GM12864 (cell line): ENCODE data around the gene RPL41.
A peak's percentile ranks its signal among the peaks of the same experiment; 100 is the strongest.
"Not testable (repeated sequence)": the region's sequence is repeated elsewhere in the genome, so short reads cannot be mapped to it uniquely, and the experiment has no call there.

ENCODE experiments used
- DNase-seq: peaks from one replicate; pipeline ENCODE4 v3.0.0-alpha.2; 2011; ENCODE audit warnings: low read depth
- H3K4me3 ChIP-seq: 2 replicates; pipeline ENCODE4 v1.5.1; 2011; ENCODE audit warnings: mild to moderate bottlenecking, low read depth, low read length, control low read depth
- TF ChIP-seq, protein P1 (sequence below): IDR thresholded peaks from 2 replicates; pipeline ENCODE4 v1.5.1; 2011; ENCODE audit warnings: low read depth, mild to moderate bottlenecking, moderate library complexity, low read length, control low read depth, inconsistent platforms; ENCODE audit errors: missing control alignments

RPL41 gene

DNA sequence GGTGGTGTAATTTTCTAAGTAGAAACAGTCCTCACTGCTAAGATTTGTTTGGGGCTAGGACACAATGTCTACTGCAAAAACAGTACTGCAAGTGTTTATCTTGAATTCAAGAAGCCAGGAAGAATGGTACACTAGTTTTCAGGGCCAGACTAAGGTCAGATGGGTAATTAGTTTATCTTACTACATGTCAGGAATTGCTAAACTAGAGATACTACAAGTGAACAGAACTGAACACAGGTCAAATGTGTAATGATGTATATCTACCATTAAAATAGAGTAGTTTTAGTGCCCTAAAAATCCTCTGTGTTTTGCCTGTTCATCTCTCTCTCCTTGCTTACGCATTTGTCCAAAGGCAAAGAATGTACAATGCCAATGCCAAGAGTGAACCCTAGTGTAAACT is 2.3 kb upstream of the RPL41 start:
- H3K4me3 ChIP-seq = no peak overlapping the region
- TF ChIP-seq, protein P1, sequence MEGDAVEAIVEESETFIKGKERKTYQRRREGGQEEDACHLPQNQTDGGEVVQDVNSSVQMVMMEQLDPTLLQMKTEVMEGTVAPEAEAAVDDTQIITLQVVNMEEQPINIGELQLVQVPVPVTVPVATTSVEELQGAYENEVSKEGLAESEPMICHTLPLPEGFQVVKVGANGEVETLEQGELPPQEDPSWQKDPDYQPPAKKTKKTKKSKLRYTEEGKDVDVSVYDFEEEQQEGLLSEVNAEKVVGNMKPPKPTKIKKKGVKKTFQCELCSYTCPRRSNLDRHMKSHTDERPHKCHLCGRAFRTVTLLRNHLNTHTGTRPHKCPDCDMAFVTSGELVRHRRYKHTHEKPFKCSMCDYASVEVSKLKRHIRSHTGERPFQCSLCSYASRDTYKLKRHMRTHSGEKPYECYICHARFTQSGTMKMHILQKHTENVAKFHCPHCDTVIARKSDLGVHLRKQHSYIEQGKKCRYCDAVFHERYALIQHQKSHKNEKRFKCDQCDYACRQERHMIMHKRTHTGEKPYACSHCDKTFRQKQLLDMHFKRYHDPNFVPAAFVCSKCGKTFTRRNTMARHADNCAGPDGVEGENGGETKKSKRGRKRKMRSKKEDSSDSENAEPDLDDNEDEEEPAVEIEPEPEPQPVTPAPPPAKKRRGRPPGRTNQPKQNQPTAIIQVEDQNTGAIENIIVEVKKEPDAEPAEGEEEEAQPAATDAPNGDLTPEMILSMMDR = no peak
- no peak for DNase-seq

DNA sequence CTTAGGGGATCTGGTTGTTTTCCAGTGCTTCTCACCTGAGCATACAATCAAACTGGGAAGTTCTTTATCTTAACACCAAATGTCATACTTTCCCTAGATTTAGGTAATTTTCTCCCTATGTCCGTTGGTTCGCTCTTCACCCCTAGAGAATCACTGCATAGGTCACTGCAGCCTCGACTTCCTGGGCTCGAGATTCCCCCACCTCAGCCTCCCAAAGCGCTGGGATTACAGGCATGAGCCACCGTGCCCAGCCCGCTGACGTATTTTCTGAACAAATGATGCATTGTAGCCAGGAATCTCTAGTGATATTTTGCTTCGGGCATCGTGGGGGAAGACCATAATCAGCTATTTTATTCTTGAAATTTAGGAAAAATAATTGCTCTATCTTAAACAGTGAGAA is 1.1 kb upstream of the RPL41 start:
- no peak for DNase-seq
- TF ChIP-seq, protein P1 = no peak

DNA sequence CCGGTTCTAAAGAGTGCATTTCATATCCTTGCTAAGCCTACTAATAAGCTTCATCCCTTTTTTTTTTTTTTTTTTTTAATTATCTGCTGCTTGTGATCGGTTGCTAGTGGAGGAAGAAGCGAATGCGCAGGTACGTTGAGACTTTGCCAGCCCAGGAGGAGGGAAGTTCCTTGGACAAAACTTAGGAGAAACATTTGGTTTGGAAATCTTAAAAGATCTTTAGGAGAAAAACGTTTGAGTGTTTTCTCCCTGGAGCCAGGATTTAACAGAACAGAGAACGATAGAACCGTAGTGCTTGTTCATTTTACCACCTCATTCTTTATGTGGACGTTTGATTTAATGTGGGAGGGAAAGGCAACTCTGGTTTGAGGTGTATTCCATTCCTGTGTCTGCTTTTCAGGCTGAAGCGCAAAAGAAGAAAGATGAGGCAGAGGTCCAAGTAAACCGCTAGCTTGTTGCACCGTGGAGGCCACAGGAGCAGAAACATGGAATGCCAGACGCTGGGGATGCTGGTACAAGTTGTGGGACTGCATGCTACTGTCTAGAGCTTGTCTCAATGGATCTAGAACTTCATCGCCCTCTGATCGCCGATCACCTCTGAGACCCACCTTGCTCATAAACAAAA is 761 bp downstream of the RPL41 start:
- peak overlapping the region; percentile 78 for H3K4me3 ChIP-seq
- DNase-seq = not testable (repeated sequence)

More for the DNA sequence above, 1.1 kb upstream of the RPL41 start:
- H3K4me3 ChIP-seq = peak overlapping the region; percentile 78

DNA sequence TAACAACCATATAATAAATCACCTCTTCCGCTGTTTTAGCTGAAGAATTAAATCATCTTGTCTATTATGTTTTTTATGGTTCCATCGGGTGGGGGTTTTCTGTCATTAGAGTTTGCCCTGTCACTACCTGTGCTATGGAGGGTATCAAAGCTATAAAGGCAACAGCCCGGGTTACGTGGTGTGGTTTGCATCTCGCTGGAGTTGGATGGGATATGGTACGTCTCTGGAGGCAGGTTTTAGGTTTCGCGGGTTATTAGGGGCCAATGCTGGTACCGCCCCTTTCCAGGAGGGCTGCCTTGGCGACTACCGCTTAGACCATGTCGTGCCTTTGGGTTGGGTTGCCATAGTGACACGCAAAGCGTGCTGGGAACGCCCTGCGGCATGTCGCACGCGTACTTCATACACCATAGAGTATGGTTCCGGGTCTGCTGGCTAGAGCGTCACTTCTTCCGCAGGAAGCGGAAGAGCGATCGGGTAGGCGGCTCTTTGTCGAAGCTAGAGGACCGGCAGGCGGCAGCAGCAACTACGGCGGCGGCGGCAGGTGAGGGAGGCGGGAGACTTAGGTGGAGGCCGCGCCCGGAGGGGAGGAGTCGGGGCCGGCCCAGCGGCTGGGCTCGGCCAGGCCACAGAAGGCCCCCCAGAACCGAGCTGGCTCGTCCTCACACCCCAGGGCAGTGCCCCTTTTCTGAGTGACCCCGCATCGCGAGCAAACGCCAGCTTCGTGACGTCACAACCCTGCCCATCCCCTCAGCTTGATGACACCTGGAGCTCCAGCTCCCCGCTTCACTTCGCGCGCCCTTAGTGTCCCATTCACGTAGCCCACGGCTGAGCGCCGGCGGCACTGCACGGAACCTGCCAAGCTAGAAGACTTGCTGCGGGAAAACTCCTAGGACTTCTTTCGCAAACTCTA is 1.6 kb downstream of the RPL41 start, which contains the start of gene ZC3H10:
Gene ZC3H10 (plus strand): TSS at position 489 of the 910 bp plus-strand sequence. CDS start 2,297 bp downstream, outside the sequence.
- TF ChIP-seq, protein P1 = peak; percentile 42
- peak; percentile 100 for DNase-seq
- H3K4me3 ChIP-seq = peak within 1 kb of the TSS; percentile 78

DNA sequence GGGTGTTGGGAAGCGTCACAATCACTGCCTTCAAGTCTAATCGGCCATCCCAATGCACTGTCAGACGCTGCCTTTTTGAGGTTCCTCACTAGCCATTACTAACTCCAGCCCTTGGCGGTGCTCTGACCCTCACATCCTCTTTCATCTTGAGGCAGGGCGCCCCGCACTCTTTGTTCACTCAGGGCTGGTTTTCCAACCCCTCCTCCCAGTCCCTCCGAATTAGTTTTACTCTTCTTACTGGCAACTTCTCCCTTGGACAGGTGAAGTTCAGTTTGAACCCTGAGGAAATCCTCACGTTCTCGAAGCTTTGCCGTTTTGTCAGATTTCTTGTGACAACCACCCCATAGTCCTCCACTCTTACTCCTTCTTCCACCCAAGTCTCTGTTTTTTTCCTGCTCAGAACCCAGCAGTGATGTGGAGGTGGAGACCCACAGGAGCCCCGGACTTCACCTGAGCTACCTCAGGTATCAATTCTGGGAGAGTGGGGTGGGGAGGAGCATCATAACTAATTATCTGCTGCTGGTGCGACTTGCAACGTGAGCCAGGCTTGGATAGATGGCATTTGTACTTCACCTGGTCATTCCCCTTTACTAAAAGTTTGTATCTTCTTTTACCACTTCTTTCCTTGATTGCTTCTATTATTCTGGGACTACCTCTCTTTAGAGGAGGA is 2.4 kb downstream of the RPL41 start:
- TF ChIP-seq, protein P1 = no peak
- DNase-seq = no peak
- H3K4me3 ChIP-seq = peak overlapping the region; percentile 74

DNA sequence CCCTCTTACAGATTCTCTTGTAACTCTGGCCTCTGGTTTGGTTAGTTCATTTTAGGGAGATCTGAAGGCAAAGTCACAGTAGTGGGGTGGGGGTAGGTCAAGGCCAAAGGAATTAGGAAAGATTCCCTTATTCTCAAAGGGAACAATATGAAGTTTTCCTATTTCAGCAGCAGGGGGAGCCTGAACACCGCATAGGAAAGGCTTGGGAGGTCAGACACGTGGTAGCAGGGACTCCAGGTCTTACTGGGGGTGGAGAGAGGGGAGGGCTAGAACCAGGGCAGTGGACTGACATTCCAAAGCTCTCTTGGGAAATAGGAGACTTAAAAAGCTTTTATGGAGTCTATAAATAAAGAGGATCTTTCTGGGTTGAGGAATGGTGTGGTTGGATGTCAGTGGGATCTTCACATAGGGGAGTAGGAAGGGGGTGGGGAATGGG is 2.9 kb downstream of the RPL41 start:
- TF ChIP-seq, protein P1 = peak; percentile 68
- peak overlapping the region; percentile 74; the same call in 1 of the 2 replicates for H3K4me3 ChIP-seq
- no peak for DNase-seq

DNA sequence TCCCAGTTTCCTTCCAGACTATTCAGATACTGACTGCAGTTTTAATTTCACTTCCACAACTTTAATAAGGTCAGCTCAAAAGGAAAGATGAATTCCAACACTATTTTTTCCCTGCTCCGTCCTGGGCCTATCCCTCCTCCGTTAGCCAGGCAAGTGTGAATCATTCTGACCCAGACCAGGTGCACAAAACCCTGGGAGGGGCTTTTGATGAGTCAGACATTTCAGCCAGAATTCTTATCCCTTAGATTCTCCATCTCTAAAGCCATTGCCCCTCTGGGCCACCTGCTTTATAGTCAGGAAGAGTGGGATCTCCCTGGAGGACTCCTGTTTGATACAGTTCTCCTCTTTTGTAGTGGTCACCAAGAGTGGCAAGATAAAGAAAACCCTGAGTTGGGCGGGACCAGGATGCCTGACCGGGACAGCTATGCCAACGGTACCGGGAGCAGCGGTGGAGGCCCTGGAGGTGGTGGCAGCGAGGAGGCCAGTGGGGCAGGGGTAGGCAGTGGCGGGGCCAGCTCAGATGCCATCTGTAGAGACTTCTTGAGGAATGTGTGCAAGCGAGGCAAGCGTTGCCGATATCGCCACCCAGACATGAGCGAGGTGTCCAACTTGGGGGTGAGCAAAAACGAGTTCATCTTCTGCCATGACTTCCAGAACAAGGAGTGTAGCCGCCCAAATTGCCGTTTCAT is 3.9 kb downstream of the RPL41 start:
- TF ChIP-seq, protein P1 = no peak
- no peak for DNase-seq
- no peak overlapping the region for H3K4me3 ChIP-seq
